Activated naive CD4-positive, alpha-beta T cell treated with anti-CD3 and anti-CD28 coated beads, Interleukin-2, amount 50 U/mL, for 16 hours (primary cell): ENCODE measurements around the gene TNNT2.

Experiments used
- DNase-seq: peaks from one replicate; pipeline ENCODE4 v3.0.0-alpha.2; 2020

TNNT2 gene

GRCh38 chr1:201309416-201309815, 68.1 kb downstream of the TNNT2 start:
- no peak for DNase-seq
